ENCODE results near the gene ING5.

ING5 gene

GRCh38 chr2:241701399-241702154 is at the start of gene ING5:
Gene ING5, plus strand, starts transcription at chr2:241702039. Its CDS starts 27 bp downstream, at chr2:241702066.
- peak; percentile 33 for TF ChIP-seq CTCF (IDR thresholded peaks at IDR 0.05; ENCODE audit: insufficient read depth, missing control alignments)
- FAIRE-seq (no peak), DNase-seq (ENCODE audit: insufficient read length, low spot score) (peak; percentile 57)

DNA sequence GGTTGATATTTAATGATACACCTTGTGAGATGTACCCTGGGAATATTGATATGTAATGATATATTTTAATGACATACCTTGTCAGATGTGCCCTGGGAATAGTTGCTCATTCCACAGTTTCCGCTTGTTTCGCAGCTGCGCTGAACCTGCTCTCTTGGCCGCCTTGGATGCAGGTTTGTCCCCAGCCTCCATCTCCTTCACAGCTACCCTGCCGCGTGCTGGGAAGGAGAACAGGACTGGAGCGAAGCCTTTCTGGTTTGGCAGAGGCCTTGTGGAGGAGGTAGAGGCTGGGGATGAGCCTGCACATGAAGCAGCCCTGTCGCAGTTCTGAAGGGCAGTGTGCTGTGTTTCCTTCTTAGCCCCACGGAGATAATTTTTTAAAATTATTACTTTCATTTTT is 49.7 kb upstream of the ING5 start:
- FAIRE-seq (no peak), DNase-seq (ENCODE audit: insufficient read length, low spot score) (no peak)
- TF ChIP-seq CTCF (IDR thresholded peaks at IDR 0.05; ENCODE audit: insufficient read depth, missing control alignments) = no peak

GRCh38 chr2:241652722-241653121 is 49.1 kb upstream of the ING5 start:
- no peak for DNase-seq (ENCODE audit: insufficient read length, low spot score)

GRCh38 chr2:241653210-241653750 is 48.6 kb upstream of the ING5 start:
- no peak for TF ChIP-seq CTCF (IDR thresholded peaks at IDR 0.05; ENCODE audit: insufficient read depth, missing control alignments)
- no peak for FAIRE-seq
- no peak for DNase-seq (ENCODE audit: insufficient read length, low spot score)

More at GRCh38 chr2:241652722-241653121, 49.1 kb upstream of the ING5 start:
- FAIRE-seq = no peak
- TF ChIP-seq CTCF (IDR thresholded peaks at IDR 0.05; ENCODE audit: insufficient read depth, missing control alignments) = no peak

DNA sequence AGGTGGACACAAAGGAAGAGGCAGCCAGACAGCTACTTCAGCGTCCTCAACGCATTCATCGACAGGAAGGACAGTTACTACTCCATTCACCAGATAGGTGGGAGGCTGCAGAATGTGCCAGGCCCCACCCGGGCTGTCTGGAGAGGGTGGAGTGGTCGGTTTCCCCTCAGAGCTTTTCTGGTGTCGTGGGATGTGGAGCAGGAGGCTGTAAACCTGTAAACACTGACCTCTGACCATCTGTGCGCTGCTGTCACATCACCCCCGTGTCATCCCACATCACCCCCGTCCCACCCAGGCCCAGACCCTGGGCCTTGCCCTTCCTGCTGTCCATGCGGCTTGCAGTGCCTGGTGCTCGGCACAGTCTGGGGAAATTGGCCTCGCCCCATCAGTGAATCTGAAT is 47.3 kb upstream of the ING5 start:
- FAIRE-seq (no peak), DNase-seq (ENCODE audit: insufficient read length, low spot score) (no peak)
- TF ChIP-seq CTCF (IDR thresholded peaks at IDR 0.05; ENCODE audit: insufficient read depth, missing control alignments) = no peak

DNA sequence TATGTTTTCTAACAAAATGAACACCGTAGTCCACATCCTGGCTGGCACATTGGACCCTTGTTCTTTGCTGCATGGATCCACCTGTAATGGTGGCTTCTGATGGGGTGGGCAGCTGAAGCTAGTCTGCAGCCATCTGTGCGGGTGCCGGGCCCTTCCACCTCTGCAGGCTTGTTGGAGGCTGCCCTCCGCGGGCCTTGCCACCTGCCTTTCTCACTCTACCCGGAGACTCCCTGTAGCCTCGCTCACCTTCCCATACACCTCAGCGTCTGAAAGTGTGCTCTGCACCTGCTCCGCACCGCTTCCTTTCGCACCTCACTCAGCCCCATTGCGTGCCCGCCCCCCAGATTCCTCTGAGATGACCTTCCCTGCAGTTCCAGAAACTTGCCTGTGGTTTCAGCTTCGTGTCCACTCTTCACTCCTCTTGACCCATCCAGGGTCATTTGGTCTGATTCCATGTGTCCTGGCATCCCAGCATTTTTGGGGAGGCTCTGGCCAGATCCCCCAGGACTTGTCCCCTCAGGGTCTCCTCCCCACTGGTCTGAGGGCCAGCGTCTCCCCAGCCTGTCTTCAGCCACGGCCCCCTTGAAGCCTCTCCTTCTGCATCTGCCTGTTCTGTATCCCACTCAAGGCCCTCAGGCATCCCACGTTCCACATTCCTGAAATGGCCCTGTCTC is 46.2 kb upstream of the ING5 start:
- DNase-seq (ENCODE audit: insufficient read length, low spot score) = no peak

More for the DNA sequence above, 46.2 kb upstream of the ING5 start:
- no peak for FAIRE-seq
- no peak for TF ChIP-seq CTCF (IDR thresholded peaks at IDR 0.05; ENCODE audit: insufficient read depth, missing control alignments)

Measured in D721Med (cell line).